ES-I3 (cell line): ENCODE measurements around the gene DMRT1.
"Not testable (repeated sequence)": the region's sequence is repeated elsewhere in the genome, so short reads cannot be mapped to it uniquely, and the experiment has no call there.

Experiments
- H3K36me3 ChIP-seq: 2 replicates; pipeline ENCODE4 v1.6.1; 2013; ENCODE audit warnings: mild to moderate bottlenecking, low read length, control low read depth, moderate library complexity; ENCODE audit not compliant: insufficient read depth
- H3K4me1 ChIP-seq: 2 replicates; pipeline ENCODE4 v1.6.1; 2013; ENCODE audit warnings: mild to moderate bottlenecking, control low read depth, low read length; ENCODE audit not compliant: insufficient read depth
- H3K9ac ChIP-seq: 2 replicates; pipeline ENCODE4 v1.6.1; 2013; ENCODE audit warnings: low read depth, mild to moderate bottlenecking, low read length, moderate library complexity
- H3K9me3 ChIP-seq: 2 replicates; pipeline ENCODE4 v1.6.1; 2013; ENCODE audit warnings: mild to moderate bottlenecking, low read length, moderate library complexity; ENCODE audit not compliant: control insufficient read depth, insufficient read depth

DMRT1 gene

GRCh38 chr9:975740-976257 is 134.3 kb downstream of the DMRT1 start:
- Histone ChIP-seq H3K4me1 (peaks cover 3% of the 10 kb centered on the region; the same call in 1 of the 2 replicates), H3K9me3 (no peaks in the 10 kb centered on the region), H3K9ac (peak overlapping the region; percentile 3; the same call in 1 of the 2 replicates), H3K36me3 (no peaks in the 10 kb centered on the region)

GRCh38 chr9:976258-976942 is 134.9 kb downstream of the DMRT1 start, which contains the start of gene DMRT3:
DMRT3 (plus strand) TSS chr9:976655; CDS start chr9:977002, 347 bp downstream.
- Histone ChIP-seq H3K9me3 (no peaks in the 10 kb centered on the region), H3K4me1 (peaks cover 3% of the 10 kb centered on the region; the same call in 1 of the 2 replicates), H3K36me3 (no peaks in the 10 kb centered on the region), H3K9ac (peak within 1 kb of the TSS; percentile 45; the same call in 1 of the 2 replicates)

GRCh38 chr9:976943-977837 is 135.7 kb downstream of the DMRT1 start:
- Histone ChIP-seq H3K9ac (peak overlapping the region; percentile 45; the same call in 1 of the 2 replicates), H3K4me1 (peaks cover 3% of the 10 kb centered on the region; the same call in 1 of the 2 replicates), H3K36me3 (no peaks in the 10 kb centered on the region), H3K9me3 (no peaks in the 10 kb centered on the region)

GRCh38 chr9:977838-978830 is 136.6 kb downstream of the DMRT1 start:
- Histone ChIP-seq H3K4me1 (peaks cover 3% of the 10 kb centered on the region; the same call in 1 of the 2 replicates), H3K9me3 (no peaks in the 10 kb centered on the region), H3K9ac (peak overlapping the region; percentile 45; the same call in 1 of the 2 replicates), H3K36me3 (no peaks in the 10 kb centered on the region)

- Histone ChIP-seq H3K9me3 (no peaks in the 10 kb centered on the region), H3K9ac (no peak overlapping the region), H3K4me1 (no peaks in the 10 kb centered on the region)
Measured at GRCh38 chr9:979983-980382, 138.5 kb downstream of the DMRT1 start.

GRCh38 chr9:980640-981039 is 139.1 kb downstream of the DMRT1 start:
- H3K9me3 ChIP-seq, result no peaks in the 10 kb centered on the region
- no peak overlapping the region for H3K9ac ChIP-seq
- H3K36me3 ChIP-seq, result no peaks in the 10 kb centered on the region
- H3K4me1 ChIP-seq, result no peaks in the 10 kb centered on the region

More at GRCh38 chr9:979983-980382, 138.5 kb downstream of the DMRT1 start:
- no peaks in the 10 kb centered on the region for H3K36me3 ChIP-seq

- Histone ChIP-seq H3K36me3 (no peaks in the 10 kb centered on the region), H3K4me1 (no peaks in the 10 kb centered on the region), H3K9me3 (peaks cover 4% of the 10 kb centered on the region; the same call in 1 of the 2 replicates), H3K9ac (no peak overlapping the region)
Measured at GRCh38 chr9:981491-981898, 140.0 kb downstream of the DMRT1 start.

- Histone ChIP-seq H3K9ac (no peak overlapping the region), H3K36me3 (no peaks in the 10 kb centered on the region), H3K9me3 (peaks cover 4% of the 10 kb centered on the region; the same call in 1 of the 2 replicates), H3K4me1 (no peaks in the 10 kb centered on the region)
Measured at GRCh38 chr9:982394-983230, 141.1 kb downstream of the DMRT1 start.

- no peaks in the 10 kb centered on the region for H3K4me1 ChIP-seq
- no peaks in the 10 kb centered on the region for H3K36me3 ChIP-seq
- H3K9me3 ChIP-seq, result peaks cover 4% of the 10 kb centered on the region
- no peak overlapping the region for H3K9ac ChIP-seq
Measured at GRCh38 chr9:994005-994404, 152.5 kb downstream of the DMRT1 start.

GRCh38 chr9:995192-995591 is 153.7 kb downstream of the DMRT1 start:
- H3K9ac ChIP-seq, result no peak overlapping the region
- H3K4me1 ChIP-seq, result no peaks in the 10 kb centered on the region

GRCh38 chr9:995781-996180 is 154.3 kb downstream of the DMRT1 start:
- Histone ChIP-seq H3K4me1 (no peaks in the 10 kb centered on the region), H3K9me3 (peaks cover 18% of the 10 kb centered on the region; the same call in 1 of the 2 replicates)

More at GRCh38 chr9:995192-995591, 153.7 kb downstream of the DMRT1 start:
- no peaks in the 10 kb centered on the region for H3K36me3 ChIP-seq
- H3K9me3 ChIP-seq, result peaks cover 16% of the 10 kb centered on the region; the same call in 1 of the 2 replicates

GRCh38 chr9:998299-999110 is 157.0 kb downstream of the DMRT1 start:
- H3K9me3 ChIP-seq, result peaks cover 18% of the 10 kb centered on the region; the same call in 1 of the 2 replicates
- H3K9ac ChIP-seq, H3K4me1 ChIP-seq, H3K36me3 ChIP-seq: not testable (repeated sequence)

More at GRCh38 chr9:995781-996180, 154.3 kb downstream of the DMRT1 start:
- no peaks in the 10 kb centered on the region for H3K36me3 ChIP-seq
- no peak overlapping the region for H3K9ac ChIP-seq
